UCSD-AML1 (cell line): Measurements from ENCODE around the gene ACKR4.
"Not testable (repeated sequence)": the region's sequence is repeated elsewhere in the genome, so short reads cannot be mapped to it uniquely, and the experiment has no call there.

Source experiments
- DNase-seq: peaks from one replicate; lab custom pipeline; 2025; ENCODE audit not compliant: unreplicated experiment; lab: John Stamatoyannopoulos, UW

Gene ACKR4

DNA sequence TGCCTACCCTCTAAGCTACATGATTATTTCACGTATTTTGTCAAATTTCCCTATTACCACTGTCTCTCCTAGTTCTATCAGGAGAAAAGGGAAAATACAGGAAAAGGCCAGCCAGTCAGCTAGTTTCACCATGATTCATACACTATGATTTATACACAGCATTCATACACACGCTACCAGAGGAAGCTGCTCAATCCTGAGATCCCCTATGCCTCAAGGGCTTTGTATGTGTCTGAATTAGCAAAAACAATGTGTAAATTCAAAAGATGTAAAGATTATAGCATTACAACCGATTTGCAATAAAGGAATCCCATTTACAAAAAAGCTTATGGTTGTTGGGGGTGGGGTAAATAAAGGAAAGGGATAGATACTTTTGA is 3.1 kb upstream of the ACKR4 start:
- no peak for DNase-seq

GRCh38 chr3:132594498-132594897 is 2.6 kb upstream of the ACKR4 start:
- no peak for DNase-seq

DNA sequence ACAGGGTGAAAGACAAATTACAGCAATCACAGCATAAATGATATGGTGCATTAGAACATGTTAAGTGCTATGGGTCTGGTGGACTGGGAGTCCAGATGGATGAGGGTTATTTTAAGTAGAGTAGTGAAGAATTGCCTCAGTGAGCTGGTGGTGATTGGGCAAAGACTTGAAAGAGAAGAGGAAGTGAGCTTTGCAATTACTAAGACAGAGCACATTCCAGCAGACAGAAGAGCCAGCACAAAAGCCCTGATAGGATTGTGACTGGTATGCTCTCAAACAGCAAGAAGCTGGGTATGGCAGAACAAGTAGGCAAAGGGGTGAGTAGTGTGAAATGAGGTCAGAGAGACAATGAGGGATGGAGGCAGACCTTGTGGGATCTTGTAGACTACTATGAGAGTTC is 2.1 kb upstream of the ACKR4 start:
- DNase-seq = no peak

GRCh38 chr3:132596326-132596725 is 744 bp upstream of the ACKR4 start:
- no peak for DNase-seq

GRCh38 chr3:132597660-132598059 is 590 bp downstream of the ACKR4 start:
- no peak for DNase-seq

GRCh38 chr3:132598181-132598580 is 1.1 kb downstream of the ACKR4 start:
- DNase-seq = no peak

GRCh38 chr3:132600614-132601013 is 3.5 kb downstream of the ACKR4 start:
- not testable (repeated sequence) for DNase-seq

DNA sequence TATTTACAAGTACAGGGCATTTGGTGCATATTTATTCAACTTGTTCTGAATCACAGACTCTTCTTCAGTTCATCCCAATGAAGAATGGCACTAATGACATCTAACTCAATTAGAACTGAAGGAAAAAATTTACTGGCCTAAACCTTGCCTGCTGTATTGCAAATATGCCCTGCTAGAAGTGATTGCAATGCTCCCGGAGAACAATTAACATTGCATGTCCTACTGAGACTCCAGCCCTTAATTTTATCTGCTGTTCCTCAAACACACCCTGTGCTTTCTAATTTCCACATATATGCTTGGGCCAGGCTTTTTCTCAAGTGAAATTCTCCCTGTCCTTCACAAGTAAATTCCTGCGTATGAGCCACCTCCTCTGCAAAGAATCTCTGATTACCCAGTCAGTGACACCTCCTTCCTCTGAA is 8.3 kb downstream of the ACKR4 start:
- no peak for DNase-seq

GRCh38 chr3:132606085-132606484 is 9.0 kb downstream of the ACKR4 start:
- no peak for DNase-seq

DNA sequence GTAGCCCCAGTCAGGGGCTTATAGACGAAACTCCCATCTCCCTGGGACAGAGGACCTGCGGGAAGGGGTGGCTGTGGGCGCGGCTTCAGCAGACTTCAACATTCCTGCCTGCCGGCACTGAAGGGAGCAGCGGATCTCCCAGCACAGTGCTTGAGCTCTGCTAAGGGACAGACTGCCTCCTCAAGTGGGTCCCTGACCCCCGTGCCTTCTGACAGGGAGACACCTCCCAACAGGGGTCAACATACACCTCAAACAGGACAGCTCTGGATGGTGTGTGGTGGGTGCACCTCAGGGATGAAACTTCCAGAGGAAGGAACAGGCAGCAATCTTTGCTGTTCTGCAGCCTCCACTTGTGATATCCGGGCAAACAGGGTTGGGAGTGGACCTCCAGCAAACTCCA is 9.6 kb downstream of the ACKR4 start:
- not testable (repeated sequence) for DNase-seq

DNA sequence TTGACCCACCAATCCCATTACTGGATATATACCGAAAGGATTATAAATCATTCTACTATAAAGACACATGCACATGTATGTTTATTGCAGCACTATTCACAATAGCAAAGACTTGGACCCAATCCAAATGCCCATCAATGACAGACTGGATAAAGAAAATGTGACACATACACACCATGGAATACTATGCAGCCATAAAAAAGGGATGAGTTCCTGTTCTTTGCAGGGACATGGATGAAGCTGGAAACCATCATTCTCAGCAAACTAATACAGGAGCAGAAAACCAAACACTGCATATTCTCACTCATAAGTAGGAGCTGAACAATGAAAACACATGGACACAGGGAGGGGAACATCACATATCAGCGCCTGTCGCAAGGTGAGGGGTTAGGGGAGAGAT is 18.2 kb downstream of the ACKR4 start:
- DNase-seq = not testable (repeated sequence)

GRCh38 chr3:132615881-132616280 is 18.8 kb downstream of the ACKR4 start:
- DNase-seq = no peak

- DNase-seq = no peak
Observed at GRCh38 chr3:132616780-132617179, 19.7 kb downstream of the ACKR4 start.

DNA sequence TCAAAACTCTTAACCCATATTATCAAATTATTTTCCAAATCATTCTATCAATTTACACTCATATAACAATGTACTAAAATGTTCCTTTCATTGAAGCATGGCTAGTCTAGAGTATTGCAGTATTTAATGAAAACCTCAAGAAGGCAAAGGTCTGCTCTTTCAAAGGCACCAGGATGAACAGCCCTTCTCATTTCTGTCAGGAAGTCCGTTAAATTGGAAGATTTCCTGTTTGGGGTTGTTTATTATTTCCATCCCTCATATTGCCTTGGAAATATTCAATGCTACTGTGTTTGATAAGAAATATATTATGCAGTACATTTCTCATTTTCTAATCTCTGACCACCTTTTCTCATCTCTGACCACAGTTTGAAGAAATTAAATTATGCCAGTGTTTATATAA is 25.1 kb downstream of the ACKR4 start:
- no peak for DNase-seq

GRCh38 chr3:132622761-132623160 is 25.7 kb downstream of the ACKR4 start:
- DNase-seq = no peak

DNA sequence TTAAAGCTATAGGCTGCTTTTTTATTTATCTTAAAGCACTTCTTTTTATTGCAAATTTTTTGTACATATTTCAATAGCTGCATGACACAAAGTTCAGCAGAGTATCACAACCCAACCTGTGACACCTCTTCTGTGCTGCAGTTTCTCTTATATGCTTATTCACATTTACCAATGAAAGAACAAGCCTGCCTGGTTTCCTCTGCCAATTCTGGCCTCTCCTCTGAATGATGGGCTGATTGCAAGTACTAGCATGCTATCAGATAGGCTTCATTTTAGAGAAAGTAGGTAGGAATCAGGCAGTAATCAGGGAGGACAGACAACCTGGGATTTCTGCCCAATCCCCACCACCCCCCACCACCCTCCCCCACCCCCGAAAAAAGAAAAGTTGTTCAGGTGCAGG is 26.6 kb downstream of the ACKR4 start:
- no peak for DNase-seq

DNA sequence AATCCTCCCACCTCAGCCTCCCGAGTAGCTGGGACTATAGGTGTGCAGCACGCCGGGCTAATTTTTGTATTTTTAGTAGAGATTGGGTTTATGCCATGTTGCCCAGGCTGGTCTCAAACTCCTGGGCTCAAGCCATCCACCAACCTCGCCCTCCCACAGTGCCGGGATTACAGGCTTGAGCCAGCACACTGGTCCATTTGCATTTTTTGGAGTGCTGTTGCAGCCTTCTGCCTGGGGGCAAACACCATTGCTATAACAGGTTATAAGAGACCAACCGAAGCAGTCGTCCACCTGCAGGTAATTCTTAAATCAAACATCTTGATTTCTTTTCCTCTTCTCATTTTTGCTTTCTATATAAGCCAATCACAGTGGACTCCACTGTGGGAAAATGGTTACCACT is 27.7 kb downstream of the ACKR4 start:
- no peak for DNase-seq

- no peak for DNase-seq
Observed at GRCh38 chr3:132625613-132626012, 28.5 kb downstream of the ACKR4 start.

GRCh38 chr3:132626955-132627354 is 29.9 kb downstream of the ACKR4 start:
- no peak for DNase-seq

DNA sequence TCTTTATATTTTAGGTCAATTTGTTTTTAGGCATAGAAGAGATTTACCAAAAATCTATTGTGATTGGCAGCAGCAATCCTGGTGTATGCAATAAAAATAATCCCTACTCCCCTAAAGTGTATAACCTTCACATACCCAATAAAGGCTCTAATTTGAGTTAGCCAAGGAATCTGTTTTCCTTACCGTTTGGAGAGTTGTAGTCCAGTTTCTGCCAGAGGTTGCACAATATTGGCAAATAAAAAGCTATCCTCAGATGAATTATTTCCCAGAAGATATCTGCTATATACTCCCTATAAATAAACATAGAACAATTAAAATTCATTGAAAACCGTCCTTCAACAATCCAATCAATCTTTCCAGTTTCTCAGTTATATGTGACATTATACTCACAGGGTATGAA is 31.1 kb downstream of the ACKR4 start:
- no peak for DNase-seq

DNA sequence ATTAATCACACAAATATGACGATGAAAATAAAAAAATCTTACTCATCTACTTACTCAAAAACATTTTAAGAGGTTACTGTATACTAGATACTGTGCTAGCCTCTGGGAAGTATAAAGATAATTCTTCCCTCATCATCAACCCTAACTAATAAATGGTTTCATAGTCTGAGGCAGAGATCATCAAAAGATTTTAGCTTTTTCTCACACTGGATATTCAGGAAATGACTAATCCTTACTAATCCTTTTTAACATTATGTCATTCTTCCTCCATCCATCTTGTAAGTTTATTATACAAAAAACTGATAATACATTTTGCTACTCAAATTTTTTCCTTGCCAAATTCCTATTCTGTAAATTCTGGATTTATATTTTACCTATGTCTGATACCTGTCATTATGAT is 32.9 kb downstream of the ACKR4 start:
- no peak for DNase-seq

DNA sequence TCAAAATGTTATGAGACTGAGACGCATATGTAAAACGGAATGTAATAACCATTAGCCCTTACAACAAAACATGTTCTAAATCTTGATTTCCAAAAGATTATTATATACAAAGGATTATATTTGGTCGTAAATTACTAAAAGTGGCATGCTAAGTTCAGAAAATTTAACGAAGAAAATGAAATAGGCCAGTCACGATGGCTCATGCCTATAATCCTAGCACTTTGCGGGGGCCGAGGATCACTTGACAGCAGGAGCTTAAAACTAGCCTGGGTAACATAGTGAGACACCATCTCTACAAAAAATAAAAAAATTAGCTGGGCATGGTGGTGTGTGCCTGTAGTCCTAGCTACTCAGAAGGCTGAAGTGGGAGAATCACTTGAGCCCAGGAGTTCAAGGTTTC is 33.5 kb downstream of the ACKR4 start:
- DNase-seq = no peak

GRCh38 chr3:132635052-132635451 is 38.0 kb downstream of the ACKR4 start:
- DNase-seq = no peak

DNA sequence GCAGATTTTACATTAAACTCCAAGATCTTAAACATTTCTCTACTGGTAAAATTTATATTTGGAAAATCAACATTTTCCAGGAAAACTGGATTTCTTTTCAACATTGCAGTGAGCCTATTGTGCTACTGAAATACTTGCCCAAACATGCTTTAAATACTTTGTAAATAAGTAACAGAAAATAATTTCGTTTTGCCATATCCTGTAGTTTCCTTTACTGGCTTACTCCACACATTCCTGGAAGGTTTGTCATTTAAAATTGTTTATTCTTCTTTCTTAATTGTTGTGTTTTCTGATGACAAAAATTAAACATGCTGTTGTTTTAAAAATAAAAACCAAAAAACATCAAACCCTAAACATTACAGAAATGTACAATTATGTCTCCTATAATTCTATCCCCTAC is 40.5 kb downstream of the ACKR4 start:
- DNase-seq = no peak
